Nephron (organoid): ENCODE data around the gene ZBED3.

Experiments
- H3K27ac Mint-ChIP-seq, 3 experiments: 2 replicates each; pipeline ENCODE4 v1.8.0; 2020; ENCODE audit warnings: mixed read lengths in 3 of 3, mild to moderate bottlenecking in 2 of 3, moderate library complexity in 1 of 3
- H3K27me3 Mint-ChIP-seq: 2 replicates; pipeline ENCODE4 v1.8.0; 2021; ENCODE audit warnings: low read depth, mild to moderate bottlenecking, moderate library complexity, mixed read lengths
- H3K36me3 Mint-ChIP-seq: 2 replicates; pipeline ENCODE4 v1.8.0; 2020; ENCODE audit warnings: low read depth, mixed read lengths
- H3K4me1 Mint-ChIP-seq: 2 replicates; pipeline ENCODE4 v1.8.0; 2020; ENCODE audit warnings: mixed read lengths
- H3K4me3 Mint-ChIP-seq, 3 experiments: 2 replicates each; pipeline ENCODE4 v1.8.0; 2020; ENCODE audit warnings: mild to moderate bottlenecking in 3 of 3, mixed read lengths in 3 of 3, moderate library complexity in 2 of 3
- H3K9me3 Mint-ChIP-seq: 2 replicates; pipeline ENCODE4 v1.8.0; 2020; ENCODE audit warnings: mixed read lengths
- CTCF ChIP-seq, 3 experiments: fragments of 200-600 bp; sonication (generic); IDR thresholded peaks; one replicate each; pipeline ENCODE4 v1.5.0; 2021; ENCODE audit warnings: antibody characterized with exemption in 3 of 3; ENCODE audit not compliant: unreplicated experiment in 3 of 3

ZBED3 gene

GRCh38 chr5:77030097-77031071, 56.7 kb downstream of the ZBED3 start, which contains the start of gene AGGF1:
AGGF1 (plus strand) TSS chr5:77030404; CDS start chr5:77030767, 363 bp downstream.
- Mint-ChIP-seq H3K9me3 (peaks cover 26% of the 10 kb centered on the region), H3K27ac (peak within 1 kb of the TSS; percentile 79 to 95 (median 91)), H3K4me3 (peak within 1 kb of the TSS; percentile 85 to 88 (median 87)), H3K36me3 (peaks cover 27% of the 10 kb centered on the region), H3K27me3 (peaks cover 4% of the 10 kb centered on the region), H3K4me1 (peaks cover 14% of the 10 kb centered on the region)
- TF ChIP-seq CTCF (IDR thresholded peaks at IDR 0.05; ENCODE audit: unreplicated experiment in 3 of 3) = no peak

GRCh38 chr5:77029376-77029885, 57.7 kb downstream of the ZBED3 start:
- peaks cover 18% of the 10 kb centered on the region for H3K36me3 Mint-ChIP-seq
- H3K4me3 Mint-ChIP-seq = peak overlapping the region; percentile 85 to 88 (median 87)
- peak overlapping the region; percentile 79 to 95 (median 91) for H3K27ac Mint-ChIP-seq
- peaks cover 26% of the 10 kb centered on the region for H3K9me3 Mint-ChIP-seq
- peaks cover 4% of the 10 kb centered on the region for H3K27me3 Mint-ChIP-seq
- no peak for TF ChIP-seq CTCF (IDR thresholded peaks at IDR 0.05; ENCODE audit: unreplicated experiment in 3 of 3)
- peaks cover 14% of the 10 kb centered on the region for H3K4me1 Mint-ChIP-seq

- peak overlapping the region; percentile 23 to 95 (median 79) for H3K27ac Mint-ChIP-seq
- peaks cover 26% of the 10 kb centered on the region for H3K9me3 Mint-ChIP-seq
- peaks cover 4% of the 10 kb centered on the region for H3K27me3 Mint-ChIP-seq
- peak overlapping the region; percentile 62 to 87 (median 73) for H3K4me3 Mint-ChIP-seq
- peaks cover 14% of the 10 kb centered on the region for H3K4me1 Mint-ChIP-seq
- no peak for TF ChIP-seq CTCF (IDR thresholded peaks at IDR 0.05; ENCODE audit: unreplicated experiment in 3 of 3)
- peaks cover 16% of the 10 kb centered on the region for H3K36me3 Mint-ChIP-seq
These were observed 58.3 kb downstream of the ZBED3 start for GRCh38 chr5:77028631-77029375.

- TF ChIP-seq CTCF (IDR thresholded peaks at IDR 0.05; ENCODE audit: unreplicated experiment in 3 of 3) = no peak
- Mint-ChIP-seq H3K36me3 (peaks cover 13% of the 10 kb centered on the region), H3K4me1 (no peaks in the 10 kb centered on the region), H3K27ac (no peak overlapping the region), H3K27me3 (no peaks in the 10 kb centered on the region), H3K4me3 (no peak overlapping the region), H3K9me3 (peaks cover 25% of the 10 kb centered on the region)
These were observed 62.6 kb downstream of the ZBED3 start for GRCh38 chr5:77024490-77024889.

- Mint-ChIP-seq H3K9me3 (peaks cover 12% of the 10 kb centered on the region), H3K27me3 (no peaks in the 10 kb centered on the region), H3K4me3 (no peak overlapping the region), H3K4me1 (no peaks in the 10 kb centered on the region), H3K27ac (peak overlapping the region in 2 of 3 experiments; percentile 55 to 84), H3K36me3 (peaks cover 5% of the 10 kb centered on the region)
- no peak for TF ChIP-seq CTCF (IDR thresholded peaks at IDR 0.05; ENCODE audit: unreplicated experiment in 3 of 3)
These were observed 64.3 kb downstream of the ZBED3 start for GRCh38 chr5:77022511-77023417.
